ENCODE data around the gene AKR1B15.

- TF ChIP-seq, protein P1, sequence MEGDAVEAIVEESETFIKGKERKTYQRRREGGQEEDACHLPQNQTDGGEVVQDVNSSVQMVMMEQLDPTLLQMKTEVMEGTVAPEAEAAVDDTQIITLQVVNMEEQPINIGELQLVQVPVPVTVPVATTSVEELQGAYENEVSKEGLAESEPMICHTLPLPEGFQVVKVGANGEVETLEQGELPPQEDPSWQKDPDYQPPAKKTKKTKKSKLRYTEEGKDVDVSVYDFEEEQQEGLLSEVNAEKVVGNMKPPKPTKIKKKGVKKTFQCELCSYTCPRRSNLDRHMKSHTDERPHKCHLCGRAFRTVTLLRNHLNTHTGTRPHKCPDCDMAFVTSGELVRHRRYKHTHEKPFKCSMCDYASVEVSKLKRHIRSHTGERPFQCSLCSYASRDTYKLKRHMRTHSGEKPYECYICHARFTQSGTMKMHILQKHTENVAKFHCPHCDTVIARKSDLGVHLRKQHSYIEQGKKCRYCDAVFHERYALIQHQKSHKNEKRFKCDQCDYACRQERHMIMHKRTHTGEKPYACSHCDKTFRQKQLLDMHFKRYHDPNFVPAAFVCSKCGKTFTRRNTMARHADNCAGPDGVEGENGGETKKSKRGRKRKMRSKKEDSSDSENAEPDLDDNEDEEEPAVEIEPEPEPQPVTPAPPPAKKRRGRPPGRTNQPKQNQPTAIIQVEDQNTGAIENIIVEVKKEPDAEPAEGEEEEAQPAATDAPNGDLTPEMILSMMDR (optimal IDR thresholded peaks at IDR 0.05 in 1 of 3, IDR thresholded peaks at IDR 0.05 in 1 of 3, conservative IDR thresholded peaks at IDR 0.05 in 1 of 3; ENCODE audit: extremely low read depth in 1 of 3, insufficient read depth in 2 of 3, low read length in 3 of 3) = no peak
- TF ChIP-seq EZH2 (IDR thresholded peaks at IDR 0.05; ENCODE audit: low read length) = no peak
Measured at GRCh38 chr7:134584290-134584689, 35.4 kb downstream of the AKR1B15 start.

All from keratinocyte (primary cell).